ENCODE results near the gene DYRK3. TPM values are rescaled to one million over a fixed set of nuclear protein-coding genes. Genes with fewer than 3 reads are reported as not detected.

Gene DYRK3
- total RNA-seq, 2 experiments from 2014 or later = 1.6 to 1.7 TPM

- DNase-seq = no peak
- Mint-ChIP-seq H3K4me3 (no peak overlapping the region), H3K4me1 (ENCODE audit: low read depth) (peaks cover 4% of the 10 kb centered on the region), H3K36me3 (ENCODE audit: low read depth) (no peaks in the 10 kb centered on the region), H3K27ac (no peak overlapping the region), H3K27me3 (peaks cover 53% of the 10 kb centered on the region), H3K9me3 (no peaks in the 10 kb centered on the region)
- intact Hi-C loops (cut with DNase I, micrococcal nuclease) = loop anchor here in 1 of 2 experiments (5.0 kb wide), 1 partner anchor 119 kb away; no protein-coding TSS in a partner anchor
- Histone ChIP-seq H3K36me3 (ENCODE audit: insufficient read depth, low read length) (no peaks in the 10 kb centered on the region), H3K27me3 (ENCODE audit: control insufficient read depth in 1 of 2, insufficient read depth in 2 of 2, low read length in 2 of 2) (peaks cover 23 to 36% of the 10 kb centered on the region in 2 experiments), H3K27ac (ENCODE audit: low read depth in 1 of 2, low read length in 2 of 2) (no peak overlapping the region), H3K4me1 (ENCODE audit: insufficient read depth, low read length) (peaks cover 16% of the 10 kb centered on the region), H3K9me3 (ENCODE audit: control insufficient read depth in 1 of 2, insufficient read depth in 1 of 2, low read length in 2 of 2) (no peaks in the 10 kb centered on the region), H3K4me3 (ENCODE audit: low read length) (no peak overlapping the region)
- CTCF ChIA-PET = no interaction called here
- no peak for ATAC-seq (ENCODE audit: poor library complexity)
- TF ChIP-seq CTCF (IDR thresholded peaks at IDR 0.05) = no peak
- POLR2A ChIA-PET = no interaction called here
Measured at GRCh38 chr1:206661161-206661820, 26.0 kb downstream of the DYRK3 start.

- Mint-ChIP-seq H3K27ac (no peak overlapping the region), H3K27me3 (peaks cover 45% of the 10 kb centered on the region), H3K4me3 (no peak overlapping the region), H3K36me3 (ENCODE audit: low read depth) (no peaks in the 10 kb centered on the region), H3K9me3 (no peaks in the 10 kb centered on the region), H3K4me1 (ENCODE audit: low read depth) (peaks cover 4% of the 10 kb centered on the region)
- Histone ChIP-seq H3K4me3 (ENCODE audit: low read length) (no peak overlapping the region), H3K4me1 (ENCODE audit: insufficient read depth, low read length) (peaks cover 16% of the 10 kb centered on the region), H3K9me3 (ENCODE audit: control insufficient read depth in 1 of 2, insufficient read depth in 1 of 2, low read length in 2 of 2) (no peaks in the 10 kb centered on the region), H3K27ac (ENCODE audit: low read depth in 1 of 2, low read length in 2 of 2) (no peak overlapping the region), H3K27me3 (ENCODE audit: control insufficient read depth in 1 of 2, insufficient read depth in 2 of 2, low read length in 2 of 2) (peaks cover 20 to 35% of the 10 kb centered on the region in 2 experiments), H3K36me3 (ENCODE audit: insufficient read depth, low read length) (no peaks in the 10 kb centered on the region)
- ChIA-PET CTCF (interaction anchor here (1.3 to 3.2 kb wide), 5 partner anchors 32 to 200 kb away, joined by 3 to 21 read pairs (median 18); no protein-coding TSS in a partner anchor), POLR2A (interaction anchor here (1.3 to 2.0 kb wide), 2 partner anchors 27 to 192 kb away, joined by 3 to 7 read pairs; partner anchors contain the start of genes DYRK3 and IKBKE)
- no peak for TF ChIP-seq CTCF (IDR thresholded peaks at IDR 0.05)
- intact Hi-C loops (cut with DNase I, micrococcal nuclease) = loop anchor here (2.0 to 5.0 kb wide), 2 partner anchors 120 to 174 kb away; no protein-coding TSS in a partner anchor
- DNase-seq (no peak), ATAC-seq (ENCODE audit: poor library complexity) (no peak)
Measured at GRCh38 chr1:206662396-206663092, 27.2 kb downstream of the DYRK3 start.

- H3K9me3 ChIP-seq (ENCODE audit: control insufficient read depth in 1 of 2, insufficient read depth in 1 of 2, low read length in 2 of 2) = no peaks in the 10 kb centered on the region
- Mint-ChIP-seq H3K9me3 (no peaks in the 10 kb centered on the region), H3K36me3 (ENCODE audit: low read depth) (no peaks in the 10 kb centered on the region), H3K27me3 (peaks cover 36% of the 10 kb centered on the region), H3K27ac (no peak overlapping the region), H3K4me1 (ENCODE audit: low read depth) (peaks cover 4% of the 10 kb centered on the region), H3K4me3 (no peak overlapping the region)
- POLR2A ChIA-PET = interaction anchor here (0.8 to 2.0 kb wide), 6 partner anchors 28 to 319 kb away, joined by 3 to 7 read pairs (median 3); partner anchors contain the start of genes DYRK3 and IKBKE
- no peak for TF ChIP-seq CTCF (IDR thresholded peaks at IDR 0.05)
- H3K36me3 ChIP-seq (ENCODE audit: insufficient read depth, low read length) = no peaks in the 10 kb centered on the region
- H3K4me3 ChIP-seq (ENCODE audit: low read length) = no peak overlapping the region
- H3K27me3 ChIP-seq (ENCODE audit: control insufficient read depth in 1 of 2, insufficient read depth in 2 of 2, low read length in 2 of 2) = peaks cover 16 to 27% of the 10 kb centered on the region in 2 experiments
- ATAC-seq (ENCODE audit: poor library complexity) (no peak), DNase-seq (no peak)
- no peak overlapping the region for H3K27ac ChIP-seq (ENCODE audit: low read depth in 1 of 2, low read length in 2 of 2)
- intact Hi-C loops (cut with DNase I, micrococcal nuclease) = loop anchor here (2.0 to 5.0 kb wide), 2 partner anchors 121 to 175 kb away; no protein-coding TSS in a partner anchor
- CTCF ChIA-PET = interaction anchor here (1.0 to 3.5 kb wide), 20 partner anchors 10 to 201 kb away, joined by 3 to 42 read pairs (median 6); partner anchors contain the start of genes DYRK3 and EIF2D
- H3K4me1 ChIP-seq (ENCODE audit: insufficient read depth, low read length) = peaks cover 17% of the 10 kb centered on the region
Measured at GRCh38 chr1:206663362-206663761, 28.0 kb downstream of the DYRK3 start.
